Measurements from ENCODE around the gene PAIP1.
A peak's percentile ranks its signal among the peaks of the same experiment; 100 is the strongest.

PAIP1 gene

GRCh38 chr5:43486353-43486752 is 70.5 kb downstream of the PAIP1 start:
- Histone ChIP-seq H2BK12ac (ENCODE audit: low read length) (no peak overlapping the region), H4K91ac (ENCODE audit: low read depth, low read length, poor library complexity) (no peak overlapping the region), H3K14ac (ENCODE audit: low read length) (no peak overlapping the region), H3K18ac (ENCODE audit: low read length) (no peak overlapping the region), H2BK5ac (ENCODE audit: low read length) (no peak overlapping the region), H3K4me3 (ENCODE audit: low read length in 2 of 2) (no peak overlapping the region), H2AFZ (ENCODE audit: low read length) (no peak overlapping the region), H3K4me1 (ENCODE audit: control insufficient read depth in 2 of 2, insufficient read depth in 1 of 2, low read depth in 1 of 2, low read length in 2 of 2) (peaks cover 2 to 4% of the 10 kb centered on the region in 2 donors), H2AK5ac (ENCODE audit: low read depth, low read length) (no peak overlapping the region), H3K9ac (ENCODE audit: low read depth, low read length, poor library complexity) (no peak overlapping the region), H3K4ac (ENCODE audit: low read length) (no peak overlapping the region), H3K27ac (replicated peaks; ENCODE audit: low read length) (no peak overlapping the region), H3K36me3 (replicated peaks in 1 of 2; ENCODE audit: control insufficient read depth in 2 of 2, insufficient read depth in 2 of 2, low read length in 2 of 2) (peaks cover 1 to 53% of the 10 kb centered on the region in 2 donors), H3K79me1 (ENCODE audit: low read depth, low read length) (peaks cover 1% of the 10 kb centered on the region), H3K23ac (ENCODE audit: low read depth, low read length, poor library complexity) (no peak overlapping the region), H2BK120ac (ENCODE audit: low read depth, low read length) (no peak overlapping the region), H3K4me2 (ENCODE audit: insufficient read depth, low read length, poor library complexity, severe bottlenecking) (no peak overlapping the region), H3K27me3 (ENCODE audit: control insufficient read depth in 3 of 3, insufficient read depth in 3 of 3, low read depth in 1 of 3, low read length in 3 of 3) (no peaks in the 10 kb centered on the region), H3K9me3 (replicated peaks in 1 of 2; ENCODE audit: control insufficient read depth in 2 of 2, insufficient read depth in 1 of 2, low read depth in 1 of 2, low read length in 2 of 2) (no peaks in the 10 kb centered on the region), H4K8ac (ENCODE audit: low read depth, low read length) (no peak overlapping the region), H2BK15ac (ENCODE audit: low read length) (no peak overlapping the region)
- no CpG with 5 or more reads among the region's 3 CpGs for WGBS, 2 donors (ENCODE audit: extremely low coverage in 2 of 2, insufficient read length in 2 of 2, insufficient replicate concordance in 1 of 2)
- DNase-seq (ENCODE audit: low spot score) = no peak

DNA sequence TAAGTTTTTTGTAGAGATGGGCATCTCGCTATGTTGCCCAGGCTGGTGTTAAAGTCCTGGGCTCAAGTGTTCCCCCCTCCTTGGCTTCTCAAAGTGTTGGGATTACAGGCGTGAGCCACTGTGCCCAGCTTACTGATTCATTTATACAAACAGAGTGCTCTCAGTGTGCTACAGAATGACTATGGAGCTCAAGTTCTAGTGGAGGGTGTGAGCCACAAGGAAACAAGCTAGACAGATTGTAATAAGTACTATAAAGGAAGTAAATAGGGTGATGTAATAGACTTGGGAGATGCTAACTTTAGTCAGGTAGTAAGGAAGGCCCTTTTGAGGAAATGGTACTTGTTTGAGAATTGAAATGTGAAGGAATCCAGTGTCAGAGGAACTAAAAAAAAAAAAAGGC is 71.5 kb downstream of the PAIP1 start:
- Histone ChIP-seq H3K79me1 (ENCODE audit: low read depth, low read length) (peaks cover 1% of the 10 kb centered on the region), H4K8ac (ENCODE audit: low read depth, low read length) (no peak overlapping the region), H3K4me3 (ENCODE audit: low read length in 2 of 2) (no peak overlapping the region), H3K36me3 (replicated peaks in 1 of 2; ENCODE audit: control insufficient read depth in 2 of 2, insufficient read depth in 2 of 2, low read length in 2 of 2) (peaks cover 0 to 43% of the 10 kb centered on the region in 2 donors), H3K14ac (ENCODE audit: low read length) (no peak overlapping the region), H2BK12ac (ENCODE audit: low read length) (no peak overlapping the region), H2BK15ac (ENCODE audit: low read length) (no peak overlapping the region), H3K27ac (replicated peaks; ENCODE audit: low read length) (no peak overlapping the region), H2AFZ (ENCODE audit: low read length) (no peak overlapping the region), H2AK5ac (ENCODE audit: low read depth, low read length) (no peak overlapping the region), H2BK120ac (ENCODE audit: low read depth, low read length) (no peak overlapping the region), H2BK5ac (ENCODE audit: low read length) (no peak overlapping the region), H3K27me3 (ENCODE audit: control insufficient read depth in 3 of 3, insufficient read depth in 3 of 3, low read depth in 1 of 3, low read length in 3 of 3) (no peaks in the 10 kb centered on the region), H3K4ac (ENCODE audit: low read length) (no peak overlapping the region), H3K9me3 (replicated peaks in 1 of 2; ENCODE audit: control insufficient read depth in 2 of 2, insufficient read depth in 1 of 2, low read depth in 1 of 2, low read length in 2 of 2) (no peaks in the 10 kb centered on the region), H3K9ac (ENCODE audit: low read depth, low read length, poor library complexity) (no peak overlapping the region), H3K23ac (ENCODE audit: low read depth, low read length, poor library complexity) (no peak overlapping the region), H3K4me1 (ENCODE audit: control insufficient read depth in 2 of 2, insufficient read depth in 1 of 2, low read depth in 1 of 2, low read length in 2 of 2) (peaks cover 2 to 4% of the 10 kb centered on the region in 2 donors), H3K4me2 (ENCODE audit: insufficient read depth, low read length, poor library complexity, severe bottlenecking) (no peak overlapping the region), H4K91ac (ENCODE audit: low read depth, low read length, poor library complexity) (no peak overlapping the region), H3K18ac (ENCODE audit: low read length) (no peak overlapping the region)
- DNase-seq (ENCODE audit: low spot score) = no peak
- WGBS, 2 donors (ENCODE audit: extremely low coverage in 2 of 2, insufficient read length in 2 of 2, insufficient replicate concordance in 1 of 2) = no CpG with 5 or more reads among the region's 2 CpGs

DNA sequence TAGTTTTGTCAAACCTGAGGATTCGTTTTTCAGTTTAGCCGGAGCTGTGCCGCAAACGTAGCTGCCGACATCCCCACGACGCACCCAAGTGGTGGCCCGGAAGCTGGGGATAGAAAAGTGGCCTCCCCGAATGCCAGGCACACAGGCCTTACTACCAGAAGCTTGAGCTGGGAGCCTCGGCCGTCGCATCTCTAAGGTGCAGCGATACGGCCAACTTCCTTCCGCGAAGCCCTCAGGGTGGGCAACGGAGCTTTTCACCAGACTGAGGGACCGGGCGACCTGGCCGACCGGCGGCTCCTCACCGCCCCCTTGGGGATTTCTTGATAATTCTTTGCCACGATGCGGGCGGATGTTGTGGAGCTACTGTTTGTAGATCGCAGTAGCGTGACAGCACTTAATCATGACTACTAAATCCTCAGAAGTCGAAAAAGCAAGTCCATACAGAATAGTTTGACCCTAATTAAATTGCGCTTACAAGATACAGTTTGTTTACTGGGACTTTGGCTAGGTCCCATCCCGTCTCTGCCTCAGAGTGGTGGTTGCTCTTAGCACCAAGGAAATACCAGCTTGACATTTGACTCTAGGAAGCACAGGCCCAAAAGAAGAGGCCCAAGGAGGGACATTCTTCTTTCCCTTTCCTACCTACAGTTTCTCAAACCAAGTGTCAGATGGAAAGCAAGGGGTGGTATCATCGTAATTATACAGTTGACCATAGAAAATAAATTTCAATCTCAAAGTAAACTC is 72.6 kb downstream of the PAIP1 start:
- Histone ChIP-seq H4K8ac (ENCODE audit: low read depth, low read length) (no peak overlapping the region), H3K14ac (ENCODE audit: low read length) (no peak overlapping the region), H3K4me3 (ENCODE audit: low read length in 2 of 2) (peak overlapping the region; percentile 58 to 94), H3K27me3 (ENCODE audit: control insufficient read depth in 3 of 3, insufficient read depth in 3 of 3, low read depth in 1 of 3, low read length in 3 of 3) (no peaks in the 10 kb centered on the region), H2BK12ac (ENCODE audit: low read length) (no peak overlapping the region), H3K4me1 (ENCODE audit: control insufficient read depth in 2 of 2, insufficient read depth in 1 of 2, low read depth in 1 of 2, low read length in 2 of 2) (peaks cover 2 to 4% of the 10 kb centered on the region in 2 donors), H3K4me2 (ENCODE audit: insufficient read depth, low read length, poor library complexity, severe bottlenecking) (peak overlapping the region; percentile 73), H3K9ac (ENCODE audit: low read depth, low read length, poor library complexity) (peak overlapping the region; percentile 89), H3K9me3 (replicated peaks in 1 of 2; ENCODE audit: control insufficient read depth in 2 of 2, insufficient read depth in 1 of 2, low read depth in 1 of 2, low read length in 2 of 2) (no peaks in the 10 kb centered on the region), H2BK5ac (ENCODE audit: low read length) (no peak overlapping the region), H3K23ac (ENCODE audit: low read depth, low read length, poor library complexity) (no peak overlapping the region), H2AK5ac (ENCODE audit: low read depth, low read length) (no peak overlapping the region), H3K79me1 (ENCODE audit: low read depth, low read length) (peaks cover 1% of the 10 kb centered on the region), H3K4ac (ENCODE audit: low read length) (no peak overlapping the region), H3K36me3 (replicated peaks in 1 of 2; ENCODE audit: control insufficient read depth in 2 of 2, insufficient read depth in 2 of 2, low read length in 2 of 2) (peaks cover 0 to 32% of the 10 kb centered on the region in 2 donors), H3K18ac (ENCODE audit: low read length) (peak overlapping the region; percentile 92), H2BK15ac (ENCODE audit: low read length) (no peak overlapping the region), H2BK120ac (ENCODE audit: low read depth, low read length) (no peak overlapping the region), H4K91ac (ENCODE audit: low read depth, low read length, poor library complexity) (no peak overlapping the region), H2AFZ (ENCODE audit: low read length) (peak overlapping the region; percentile 98), H3K27ac (replicated peaks; ENCODE audit: low read length) (peak overlapping the region; percentile 79)
- peak; percentile 72 for DNase-seq (ENCODE audit: low spot score)
- no CpG with 5 or more reads among the region's 32 CpGs for WGBS, 2 donors (ENCODE audit: extremely low coverage in 2 of 2, insufficient read length in 2 of 2, insufficient replicate concordance in 1 of 2)

DNA sequence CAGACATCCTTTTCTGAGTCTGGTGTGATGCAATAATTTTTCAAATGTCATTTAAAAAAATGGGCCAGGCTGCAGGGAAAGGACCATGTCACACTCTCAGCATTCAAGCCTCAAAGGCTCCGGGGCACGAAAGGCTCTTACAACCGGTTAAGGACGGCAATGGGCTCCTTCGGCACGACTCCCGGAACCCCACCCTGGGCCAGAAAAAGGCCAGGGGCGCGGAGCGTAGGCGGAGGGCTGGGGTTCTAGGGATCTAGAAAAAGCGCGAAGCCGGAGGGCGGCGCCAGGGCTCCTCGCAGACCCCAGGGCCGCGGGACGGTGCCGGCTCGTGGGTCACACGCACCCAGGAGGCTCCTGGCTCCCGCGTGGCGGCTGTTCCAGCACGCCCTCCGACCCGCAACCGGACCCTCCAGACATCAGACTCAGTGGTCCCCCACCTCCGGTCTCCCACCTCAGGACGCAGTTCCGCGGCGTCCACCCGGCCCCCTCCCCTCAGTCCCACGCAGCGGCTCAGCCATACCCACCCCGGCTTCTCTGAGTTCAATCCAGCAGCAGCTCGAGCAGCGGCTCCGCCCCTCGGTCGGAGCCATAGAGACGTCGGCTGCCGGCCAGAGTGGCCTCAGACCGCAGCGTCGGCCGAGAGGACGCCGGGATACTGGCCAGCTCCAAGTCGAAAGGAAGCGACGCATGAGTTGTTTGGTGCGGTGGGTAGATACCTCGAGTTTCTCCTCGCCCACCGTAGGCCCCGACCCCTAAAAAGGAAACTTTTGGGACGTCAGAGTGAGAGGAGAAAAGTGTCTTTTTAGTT is 73.4 kb downstream of the PAIP1 start, which contains the start of gene TMEM267:
Gene TMEM267, minus strand, starts transcription at position 568 of the 808 bp plus-strand sequence. CDS start 29,896 bp downstream, outside the sequence.
- H3K9me3 ChIP-seq (replicated peaks in 1 of 2; ENCODE audit: control insufficient read depth in 2 of 2, insufficient read depth in 1 of 2, low read depth in 1 of 2, low read length in 2 of 2) = no peaks in the 10 kb centered on the region
- no peak within 1 kb of the TSS for H2BK12ac ChIP-seq (ENCODE audit: low read length)
- H4K91ac ChIP-seq (ENCODE audit: low read depth, low read length, poor library complexity) = no peak within 1 kb of the TSS
- H3K4ac ChIP-seq (ENCODE audit: low read length) = no peak within 1 kb of the TSS
- peak within 1 kb of the TSS; percentile 98 for H2AFZ ChIP-seq (ENCODE audit: low read length)
- H3K4me3 ChIP-seq (ENCODE audit: low read length in 2 of 2) = peak within 1 kb of the TSS; percentile 58 to 95
- no CpG with 5 or more reads among the region's 62 CpGs for WGBS, 2 donors (ENCODE audit: extremely low coverage in 2 of 2, insufficient read length in 2 of 2, insufficient replicate concordance in 1 of 2)
- no peaks in the 10 kb centered on the region for H3K27me3 ChIP-seq (ENCODE audit: control insufficient read depth in 3 of 3, insufficient read depth in 3 of 3, low read depth in 1 of 3, low read length in 3 of 3)
- H3K4me2 ChIP-seq (ENCODE audit: insufficient read depth, low read length, poor library complexity, severe bottlenecking) = peak within 1 kb of the TSS; percentile 73
- H3K4me1 ChIP-seq (ENCODE audit: control insufficient read depth in 2 of 2, insufficient read depth in 1 of 2, low read depth in 1 of 2, low read length in 2 of 2) = peaks cover 2 to 4% of the 10 kb centered on the region in 2 donors
- H3K14ac ChIP-seq (ENCODE audit: low read length) = peak within 1 kb of the TSS; percentile 21
- H3K27ac ChIP-seq (replicated peaks; ENCODE audit: low read length) = peak within 1 kb of the TSS; percentile 79
- DNase-seq (ENCODE audit: low spot score) = peak; percentile 85
- no peak within 1 kb of the TSS for H2AK5ac ChIP-seq (ENCODE audit: low read depth, low read length)
- H2BK5ac ChIP-seq (ENCODE audit: low read length) = peak within 1 kb of the TSS; percentile 68
- peak within 1 kb of the TSS; percentile 99 for H3K18ac ChIP-seq (ENCODE audit: low read length)
- H2BK120ac ChIP-seq (ENCODE audit: low read depth, low read length) = peak within 1 kb of the TSS; percentile 39
- H3K23ac ChIP-seq (ENCODE audit: low read depth, low read length, poor library complexity) = peak within 1 kb of the TSS; percentile 99
- H3K79me1 ChIP-seq (ENCODE audit: low read depth, low read length) = peaks cover 1% of the 10 kb centered on the region
- H3K36me3 ChIP-seq (replicated peaks in 1 of 2; ENCODE audit: control insufficient read depth in 2 of 2, insufficient read depth in 2 of 2, low read length in 2 of 2) = peaks cover 0 to 24% of the 10 kb centered on the region in 2 donors
- H4K8ac ChIP-seq (ENCODE audit: low read depth, low read length) = peak within 1 kb of the TSS; percentile 6
- H3K9ac ChIP-seq (ENCODE audit: low read depth, low read length, poor library complexity) = peak within 1 kb of the TSS; percentile 91
- H2BK15ac ChIP-seq (ENCODE audit: low read length) = peak within 1 kb of the TSS; percentile 81

All from neuronal stem cell (in vitro differentiated cells).